ENCODE measurements around the gene FAAH. TPM values are rescaled to one million over a fixed set of nuclear protein-coding genes. Genes with fewer than 3 reads are reported as not detected.

Gene FAAH
- total RNA-seq, 2 experiments from 2014 or later = 3.1 to 3.9 TPM

DNA sequence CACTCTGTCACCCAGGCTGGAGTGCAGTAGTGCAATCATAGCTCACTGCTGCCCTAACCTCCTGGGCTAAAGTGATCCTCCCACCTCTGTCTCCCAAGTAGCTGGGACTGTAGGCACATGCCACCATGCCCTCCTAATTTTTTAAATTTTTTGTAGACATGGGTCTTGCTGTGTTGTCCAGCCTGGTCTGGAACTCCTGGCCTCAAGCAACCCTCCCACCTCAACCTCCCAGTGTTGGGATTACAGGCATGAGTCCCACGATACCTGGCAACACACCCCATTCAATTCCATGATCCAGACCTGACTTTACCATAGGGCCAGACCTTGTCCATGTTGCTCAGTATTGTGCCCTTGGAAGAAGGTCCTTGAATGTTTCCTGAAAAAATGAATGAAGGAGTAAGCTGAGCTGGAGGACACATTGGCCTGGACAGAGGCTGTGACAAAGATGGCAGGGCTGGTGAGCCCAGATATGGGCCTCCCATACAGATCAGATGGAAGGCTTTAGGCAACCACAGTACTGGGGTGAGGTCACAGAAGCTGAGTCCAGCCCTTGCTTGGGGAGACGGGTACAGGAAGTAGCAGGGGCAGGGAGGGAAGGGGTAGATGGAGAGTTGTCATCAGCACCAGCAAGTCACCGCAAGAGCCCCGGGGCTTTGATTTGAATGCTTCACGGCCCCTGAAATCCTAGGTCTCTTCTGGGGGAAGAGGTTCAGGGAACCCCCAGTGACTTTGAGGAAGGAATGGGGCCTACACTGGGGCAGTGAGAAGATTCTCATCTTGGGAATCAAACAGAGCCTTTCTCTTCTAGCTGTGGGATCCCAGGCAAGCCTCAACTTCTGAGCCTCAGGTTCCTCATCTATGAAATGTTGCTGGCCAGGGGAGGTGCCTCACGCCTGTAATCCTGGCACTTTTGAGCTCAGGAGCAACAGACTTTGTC is 55.4 kb downstream of the FAAH start:
- DNase-seq (no peak), ATAC-seq (peak; percentile 32)
- Mint-ChIP-seq H3K36me3 (no peaks in the 10 kb centered on the region), H3K27me3 (peaks cover 67% of the 10 kb centered on the region), H3K27ac (no peak overlapping the region), H3K9me3 (ENCODE audit: low read depth) (no peaks in the 10 kb centered on the region), H3K4me1 (peaks cover 7% of the 10 kb centered on the region), H3K4me3 (no peak overlapping the region)
- CTCF ChIA-PET = interaction anchor here (0.5 to 7.6 kb wide), 5 partner anchors 15 to 83 kb away, joined by 3 to 124 read pairs (median 5); no protein-coding TSS in a partner anchor

DNA sequence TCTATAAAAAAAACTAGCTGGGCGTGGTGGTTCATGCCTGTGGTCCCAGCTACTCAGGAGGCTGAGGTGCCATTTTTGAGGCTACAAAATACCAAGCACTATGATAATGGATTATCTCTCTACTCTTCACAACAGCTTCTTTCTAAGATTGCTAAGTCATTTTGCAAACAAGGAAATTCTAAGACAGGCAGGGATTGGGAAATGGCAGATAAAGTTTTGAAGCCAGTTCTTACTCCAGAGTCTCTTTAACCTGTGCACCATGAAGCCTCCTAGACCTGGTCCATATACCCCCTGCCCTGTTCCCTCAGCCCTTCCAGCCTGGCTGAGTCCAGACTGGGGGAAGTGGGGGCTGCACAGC is 56.0 kb downstream of the FAAH start:
- H3K27me3 Mint-ChIP-seq = peaks cover 64% of the 10 kb centered on the region
- H3K4me3 Mint-ChIP-seq = no peak overlapping the region
- CTCF ChIA-PET = interaction anchor here (1.5 to 7.6 kb wide), 3 partner anchors 15 to 82 kb away, joined by 5 to 124 read pairs (median 7); no protein-coding TSS in a partner anchor
- H3K9me3 Mint-ChIP-seq (ENCODE audit: low read depth) = no peaks in the 10 kb centered on the region
- H3K4me1 Mint-ChIP-seq = peaks cover 7% of the 10 kb centered on the region
- no peaks in the 10 kb centered on the region for H3K36me3 Mint-ChIP-seq
- H3K27ac Mint-ChIP-seq = no peak overlapping the region
- DNase-seq = no peak
- ATAC-seq = no peak

DNA sequence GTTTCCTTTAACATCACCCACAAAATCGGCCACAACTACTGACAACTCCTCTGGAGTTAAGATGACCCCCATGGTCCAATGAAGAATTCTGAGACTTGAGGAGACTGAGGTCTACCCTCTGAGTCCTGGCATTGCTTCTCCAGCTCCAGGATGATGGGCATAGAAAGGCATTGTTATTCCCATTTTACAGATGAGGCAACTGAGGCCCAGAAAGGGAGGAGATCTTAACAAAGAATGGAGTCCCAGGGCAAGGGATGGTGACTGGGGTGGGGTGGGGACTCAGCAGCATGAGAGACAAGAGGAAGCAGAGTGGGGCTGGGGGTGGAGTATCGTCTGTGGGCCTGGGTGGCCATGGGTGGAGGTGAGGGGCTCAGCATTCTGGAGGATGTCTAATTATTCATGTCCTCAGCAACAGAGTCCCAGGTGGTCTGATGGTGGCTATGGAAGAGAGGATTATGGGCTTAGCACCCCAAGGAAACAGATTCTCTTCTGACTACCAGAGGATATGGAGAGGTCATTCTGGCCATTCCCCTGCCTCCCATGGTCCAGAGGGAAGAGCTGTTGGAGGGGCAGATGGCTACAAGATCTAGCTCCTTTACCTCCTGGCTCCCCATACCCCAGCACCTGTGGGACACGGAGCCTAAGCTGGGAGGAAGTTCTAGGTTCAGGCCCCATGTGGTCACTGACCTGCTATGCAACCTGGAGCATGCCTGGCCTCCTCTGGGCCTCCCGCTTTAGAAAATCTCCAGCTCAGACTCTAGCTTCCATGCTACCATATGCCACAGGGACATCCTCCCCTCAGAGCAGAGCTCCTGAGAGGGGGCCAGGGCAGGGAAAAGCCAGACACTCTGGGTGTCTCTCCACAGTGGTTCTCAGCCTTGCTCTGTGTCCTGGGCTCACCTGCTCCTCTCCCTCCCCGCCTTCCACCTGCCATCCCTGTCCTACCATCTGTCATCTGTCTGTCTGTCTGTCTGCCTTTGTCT is 58.1 kb downstream of the FAAH start:
- no peaks in the 10 kb centered on the region for H3K36me3 Mint-ChIP-seq
- CTCF ChIA-PET = interaction anchor here (0.9 to 2.3 kb wide), 5 partner anchors 10 to 81 kb away, joined by 3 to 10 read pairs (median 3); no protein-coding TSS in a partner anchor
- H3K4me3 Mint-ChIP-seq = no peak overlapping the region
- peaks cover 52% of the 10 kb centered on the region for H3K27me3 Mint-ChIP-seq
- H3K9me3 Mint-ChIP-seq (ENCODE audit: low read depth) = no peaks in the 10 kb centered on the region
- ATAC-seq (no peak), DNase-seq (no peak)
- peaks cover 5% of the 10 kb centered on the region for H3K4me1 Mint-ChIP-seq
- no peak overlapping the region for H3K27ac Mint-ChIP-seq

DNA sequence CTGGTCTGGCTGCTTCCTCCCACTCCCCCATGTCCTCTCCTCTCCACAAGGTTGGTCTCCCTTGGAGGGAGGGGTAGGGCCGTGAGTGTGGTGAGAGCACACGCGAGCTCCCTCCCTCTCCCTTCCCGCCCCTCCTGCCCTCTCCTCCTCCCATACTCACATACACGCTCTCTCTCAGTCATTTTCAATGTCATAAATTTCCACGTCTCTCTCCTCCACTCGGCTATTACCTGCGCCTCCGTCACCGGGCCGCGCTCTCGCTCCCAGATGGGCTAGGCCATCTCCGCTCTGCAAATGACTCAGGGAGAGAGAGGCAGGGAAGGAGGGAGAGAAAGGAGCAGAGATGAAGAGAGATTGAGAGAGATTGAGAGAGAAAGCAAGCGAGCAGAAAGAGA is 58.8 kb downstream of the FAAH start:
- no peak for ATAC-seq
- peaks cover 45% of the 10 kb centered on the region for H3K27me3 Mint-ChIP-seq
- CTCF ChIA-PET = interaction anchor here (0.9 to 2.3 kb wide), 3 partner anchors 11 to 80 kb away, joined by 3 to 10 read pairs (median 3); no protein-coding TSS in a partner anchor
- no peaks in the 10 kb centered on the region for H3K36me3 Mint-ChIP-seq
- DNase-seq = no peak
- no peaks in the 10 kb centered on the region for H3K9me3 Mint-ChIP-seq (ENCODE audit: low read depth)
- no peak overlapping the region for H3K4me3 Mint-ChIP-seq
- H3K4me1 Mint-ChIP-seq = peaks cover 5% of the 10 kb centered on the region
- no peak overlapping the region for H3K27ac Mint-ChIP-seq

DNA sequence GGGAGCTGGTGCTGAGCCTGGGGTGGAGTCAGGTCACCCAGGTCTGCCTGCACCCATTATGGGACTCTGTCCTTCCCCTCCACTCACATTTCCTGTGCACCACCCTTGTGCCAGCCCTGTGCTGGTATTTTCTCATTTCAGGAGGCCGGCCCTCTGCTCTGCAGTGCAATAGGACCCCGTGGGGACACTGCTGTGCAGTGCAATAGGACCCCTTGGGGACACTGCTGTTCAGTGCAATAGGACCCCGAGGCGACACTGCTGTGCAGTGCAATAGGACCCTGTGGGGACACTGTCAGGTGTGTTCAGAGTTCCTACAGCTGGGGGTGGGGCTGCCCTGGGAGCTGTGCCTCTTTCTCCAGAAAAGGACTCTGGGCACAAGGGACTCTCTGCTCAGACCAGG is 59.3 kb downstream of the FAAH start:
- no peaks in the 10 kb centered on the region for H3K9me3 Mint-ChIP-seq (ENCODE audit: low read depth)
- ATAC-seq (no peak), DNase-seq (no peak)
- CTCF ChIA-PET = interaction anchor here (0.9 to 1.0 kb wide), 2 partner anchors 11 to 80 kb away, joined by 3 to 4 read pairs; no protein-coding TSS in a partner anchor
- H3K27me3 Mint-ChIP-seq = peaks cover 41% of the 10 kb centered on the region
- H3K4me3 Mint-ChIP-seq = no peak overlapping the region
- no peaks in the 10 kb centered on the region for H3K36me3 Mint-ChIP-seq
- H3K27ac Mint-ChIP-seq = no peak overlapping the region
- peaks cover 4% of the 10 kb centered on the region for H3K4me1 Mint-ChIP-seq

DNA sequence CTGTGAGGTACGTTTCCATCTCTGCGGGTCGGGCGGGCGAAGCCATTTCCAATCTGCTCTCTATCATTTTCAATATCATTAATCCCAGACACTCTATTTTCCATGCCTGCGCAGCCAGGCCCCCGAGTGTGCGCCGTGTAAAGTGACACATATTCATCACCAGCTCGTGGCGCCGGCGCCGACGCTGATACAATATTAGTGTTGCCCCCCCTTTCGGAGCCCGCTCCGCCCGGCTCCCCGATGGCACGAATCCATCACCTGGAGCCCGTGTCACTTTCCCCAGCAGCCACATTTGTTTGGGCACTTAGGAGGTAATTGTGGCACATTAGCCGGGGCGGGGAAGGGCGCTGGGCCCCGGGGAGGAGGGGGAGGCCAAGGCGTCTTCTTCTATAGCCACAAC is 61.8 kb downstream of the FAAH start:
- DNase-seq = no peak
- Mint-ChIP-seq H3K36me3 (no peaks in the 10 kb centered on the region), H3K4me3 (no peak overlapping the region), H3K27ac (no peak overlapping the region), H3K27me3 (peaks cover 44% of the 10 kb centered on the region), H3K9me3 (ENCODE audit: low read depth) (no peaks in the 10 kb centered on the region), H3K4me1 (no peaks in the 10 kb centered on the region)
- CTCF ChIA-PET = interaction anchor here (1.4 kb wide), 1 partner anchor 9 kb away, joined by 4 read pairs; no protein-coding TSS in a partner anchor
- no peak for ATAC-seq

DNA sequence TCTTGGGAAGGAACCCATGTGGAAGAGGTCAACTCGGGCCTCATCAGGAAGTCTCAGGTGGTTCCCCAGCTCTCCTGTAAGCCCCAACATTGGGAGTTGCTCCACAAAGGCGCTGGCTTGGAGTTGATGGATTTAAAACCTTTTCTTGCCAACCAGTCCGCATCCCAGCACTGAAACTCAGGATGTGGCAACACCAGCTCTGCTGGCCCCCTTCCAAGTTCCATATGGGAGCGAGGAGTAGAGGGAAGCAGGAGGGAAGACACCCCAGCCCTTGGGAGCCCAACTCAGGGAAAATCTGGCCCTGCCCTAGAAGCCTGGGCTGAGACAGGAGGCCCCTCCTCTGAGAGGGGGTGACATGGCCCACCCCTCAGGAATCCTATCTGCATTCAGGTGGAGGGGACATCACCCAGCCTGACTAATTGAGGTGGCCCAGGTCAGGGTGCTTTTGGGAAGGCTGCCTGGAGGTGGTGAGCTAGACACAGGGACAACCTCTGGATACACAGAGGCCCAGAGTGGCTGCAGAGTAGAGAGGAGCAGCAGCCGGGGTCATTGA is 62.4 kb downstream of the FAAH start:
- no peak for ATAC-seq
- CTCF ChIA-PET = interaction anchor here (1.4 kb wide), 1 partner anchor 10 kb away, joined by 4 read pairs; no protein-coding TSS in a partner anchor
- H3K27me3 Mint-ChIP-seq = peaks cover 41% of the 10 kb centered on the region

DNA sequence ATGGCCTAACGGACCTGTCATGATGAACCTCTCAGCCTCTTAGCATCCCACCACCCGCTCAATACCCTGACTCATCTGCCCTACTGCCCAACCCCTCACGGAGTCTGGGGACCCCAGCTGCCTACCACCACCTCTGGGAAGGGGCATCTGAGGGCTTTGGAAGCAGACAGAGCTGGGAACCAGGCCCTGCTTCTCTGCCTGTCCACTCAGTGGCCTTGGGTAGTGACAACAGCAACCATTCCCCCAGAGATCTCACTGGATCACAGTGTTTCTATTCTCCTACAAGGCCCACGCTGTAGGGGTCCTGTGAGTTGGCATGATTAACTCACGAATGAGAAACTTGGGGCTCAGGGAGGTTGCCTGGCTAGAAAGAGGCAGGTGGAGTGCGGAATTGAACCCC is 63.1 kb downstream of the FAAH start:
- H3K27ac Mint-ChIP-seq = no peak overlapping the region
- CTCF ChIA-PET = interaction anchor here (1.6 to 1.9 kb wide), 3 partner anchors 10 to 19 kb away, joined by 4 to 12 read pairs (median 5); no protein-coding TSS in a partner anchor
- no peaks in the 10 kb centered on the region for H3K9me3 Mint-ChIP-seq (ENCODE audit: low read depth)
- no peak for DNase-seq
- H3K36me3 Mint-ChIP-seq = no peaks in the 10 kb centered on the region
- H3K4me1 Mint-ChIP-seq = no peaks in the 10 kb centered on the region
- no peak overlapping the region for H3K4me3 Mint-ChIP-seq
- H3K27me3 Mint-ChIP-seq = peaks cover 40% of the 10 kb centered on the region
- no peak for ATAC-seq

More for the DNA sequence above, 62.4 kb downstream of the FAAH start:
- Mint-ChIP-seq H3K9me3 (ENCODE audit: low read depth) (no peaks in the 10 kb centered on the region), H3K4me1 (no peaks in the 10 kb centered on the region), H3K36me3 (no peaks in the 10 kb centered on the region), H3K27ac (no peak overlapping the region), H3K4me3 (no peak overlapping the region)
- no peak for DNase-seq

DNA sequence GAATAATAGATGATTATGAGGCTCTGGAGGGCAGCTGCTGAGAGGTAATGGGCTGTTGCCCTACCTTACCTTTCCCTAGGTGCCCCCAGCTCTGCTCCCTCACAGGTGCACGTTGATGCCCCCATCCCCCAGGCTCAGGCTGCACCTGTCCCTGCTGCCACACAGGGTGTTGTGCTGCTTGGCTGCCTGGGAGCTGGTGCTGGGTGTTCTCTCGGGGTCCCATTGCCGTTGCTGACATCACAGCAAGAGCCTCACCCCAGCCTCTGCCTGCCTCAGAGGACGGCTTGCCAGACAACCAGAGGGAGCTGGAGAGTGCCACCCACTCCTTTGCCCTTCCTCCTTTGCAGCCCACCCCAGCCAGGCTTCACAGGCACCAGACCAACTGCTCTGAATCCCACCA is 64.1 kb downstream of the FAAH start:
- H3K9me3 Mint-ChIP-seq (ENCODE audit: low read depth) = no peaks in the 10 kb centered on the region
- ATAC-seq (no peak), DNase-seq (no peak)
- CTCF ChIA-PET = interaction anchor here (1.6 to 1.9 kb wide), 3 partner anchors 11 to 18 kb away, joined by 4 to 12 read pairs (median 5); no protein-coding TSS in a partner anchor
- peaks cover 38% of the 10 kb centered on the region for H3K27me3 Mint-ChIP-seq
- H3K4me3 Mint-ChIP-seq = no peak overlapping the region
- no peaks in the 10 kb centered on the region for H3K36me3 Mint-ChIP-seq
- no peaks in the 10 kb centered on the region for H3K4me1 Mint-ChIP-seq
- no peak overlapping the region for H3K27ac Mint-ChIP-seq

DNA sequence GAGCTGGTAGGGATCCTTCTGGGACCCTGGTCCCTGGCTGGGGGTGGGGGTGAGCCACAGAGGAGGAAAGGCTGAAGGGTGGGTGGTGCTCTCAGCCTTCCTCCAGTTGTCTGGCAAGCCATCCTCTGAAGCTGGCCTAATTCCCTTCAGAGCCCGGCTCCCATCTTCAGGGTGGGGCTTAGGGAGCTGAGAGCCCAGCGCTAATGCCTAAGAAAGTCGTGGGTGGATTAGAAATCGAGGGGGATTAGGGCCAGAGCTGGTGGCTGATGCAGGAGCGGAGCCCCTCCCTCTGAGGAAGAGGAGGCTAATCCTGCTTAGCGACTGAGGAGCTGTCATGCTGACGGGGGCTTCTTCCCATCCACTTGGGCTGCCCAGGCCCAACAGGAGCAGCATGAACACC is 64.7 kb downstream of the FAAH start:
- no peaks in the 10 kb centered on the region for H3K36me3 Mint-ChIP-seq
- no peak overlapping the region for H3K4me3 Mint-ChIP-seq
- H3K4me1 Mint-ChIP-seq = no peaks in the 10 kb centered on the region
- CTCF ChIA-PET = interaction anchor here (1.7 to 1.9 kb wide), 2 partner anchors 12 to 17 kb away, joined by 4 to 12 read pairs; no protein-coding TSS in a partner anchor
- no peak overlapping the region for H3K27ac Mint-ChIP-seq
- H3K27me3 Mint-ChIP-seq = peaks cover 40% of the 10 kb centered on the region
- H3K9me3 Mint-ChIP-seq (ENCODE audit: low read depth) = no peaks in the 10 kb centered on the region
- DNase-seq (no peak), ATAC-seq (no peak)

DNA sequence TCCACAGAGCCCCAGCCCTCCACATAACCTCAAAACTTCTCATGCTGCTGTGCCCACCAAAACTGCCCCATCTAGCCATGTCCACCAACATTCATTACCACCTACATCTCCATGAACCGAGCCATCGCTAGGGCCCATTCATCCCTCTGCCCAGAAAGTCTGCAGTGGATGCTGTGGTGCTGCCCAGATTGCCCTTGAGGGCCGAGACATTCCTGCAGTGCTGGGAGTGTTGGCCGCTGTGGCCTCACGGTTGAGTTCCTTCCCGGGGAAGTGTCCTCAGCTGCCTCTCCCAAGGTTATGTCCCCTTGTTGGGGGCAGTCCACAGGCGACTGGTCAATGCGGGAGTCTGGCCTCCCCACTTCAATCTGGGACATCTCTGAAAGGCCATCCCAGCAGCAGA is 65.2 kb downstream of the FAAH start:
- H3K36me3 Mint-ChIP-seq = no peaks in the 10 kb centered on the region
- ATAC-seq (no peak), DNase-seq (no peak)
- H3K27me3 Mint-ChIP-seq = peaks cover 44% of the 10 kb centered on the region
- no peaks in the 10 kb centered on the region for H3K9me3 Mint-ChIP-seq (ENCODE audit: low read depth)
- H3K4me1 Mint-ChIP-seq = no peaks in the 10 kb centered on the region
- H3K4me3 Mint-ChIP-seq = no peak overlapping the region
- H3K27ac Mint-ChIP-seq = no peak overlapping the region
- CTCF ChIA-PET = interaction anchor here (0.8 to 1.9 kb wide), 3 partner anchors 12 to 70 kb away, joined by 3 to 12 read pairs (median 4); no protein-coding TSS in a partner anchor

DNA sequence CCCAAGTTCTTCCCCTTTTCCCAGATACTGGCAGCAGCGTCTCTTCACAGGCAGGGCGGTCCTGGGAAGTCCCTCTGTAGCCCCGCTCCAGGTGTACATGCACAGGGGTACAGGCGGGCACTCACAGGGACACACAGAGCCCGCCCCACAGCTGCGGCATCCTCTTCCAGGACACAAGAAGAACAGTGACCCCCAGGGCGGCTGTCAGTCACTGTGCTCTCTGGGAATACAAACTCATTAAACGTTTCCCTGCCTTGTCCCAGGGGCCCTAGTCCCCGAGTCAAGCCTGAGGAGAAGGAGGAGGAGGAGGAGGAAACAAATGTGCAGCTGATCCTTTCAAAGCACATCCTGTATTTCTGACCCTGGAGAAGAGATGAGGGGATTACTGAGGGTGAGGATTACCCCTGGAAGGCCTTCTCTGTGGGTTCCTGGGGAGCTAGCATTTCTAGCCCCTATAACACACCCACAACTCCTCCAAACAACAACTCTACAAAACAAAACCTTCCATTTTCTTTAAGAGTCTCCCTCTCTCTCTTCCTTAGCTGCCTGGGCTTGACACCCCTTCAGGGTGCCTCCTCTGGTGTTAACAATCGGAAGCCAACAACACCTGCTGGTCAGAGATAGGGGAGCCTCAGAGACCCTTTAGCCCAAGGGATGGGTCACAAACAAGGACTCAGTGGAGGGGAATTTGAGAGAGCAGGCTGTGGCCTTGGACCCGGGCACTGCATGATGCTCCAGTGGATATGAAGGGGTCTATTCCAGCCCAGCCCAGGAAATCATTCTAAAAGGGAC is 67.1 kb downstream of the FAAH start:
- CTCF ChIA-PET = interaction anchor here (1.0 kb wide), 1 partner anchor 19 kb away, joined by 4 read pairs; no protein-coding TSS in a partner anchor
- DNase-seq = no peak
- Mint-ChIP-seq H3K4me3 (no peak overlapping the region), H3K27ac (no peak overlapping the region), H3K27me3 (peaks cover 50% of the 10 kb centered on the region), H3K9me3 (ENCODE audit: low read depth) (no peaks in the 10 kb centered on the region), H3K4me1 (no peaks in the 10 kb centered on the region), H3K36me3 (no peaks in the 10 kb centered on the region)
- ATAC-seq = no peak

Measured in activated CD8-positive, alpha-beta memory T cell treated with anti-CD3 and anti-CD28 coated beads, Interleukin-2, amount 10 ng/mL, durations not matched to agents 7 days and 5 days (primary cell).